ENCODE results near the gene HKDC1.
"Not testable (repeated sequence)": the region's sequence is repeated elsewhere in the genome, so short reads cannot be mapped to it uniquely, and the experiment has no call there.

HKDC1 gene

GRCh38 chr10:69220041-69220451 lies at the start of gene HKDC1:
TSS of gene HKDC1 (plus strand) at chr10:69220332. CDS start at chr10:69220436, 104 bp downstream.
- no peak for DNase-seq (ENCODE audit: low read depth)

GRCh38 chr10:69172241-69172982 lies 47.7 kb upstream of the HKDC1 start:
- no peak for DNase-seq (ENCODE audit: low read depth)

GRCh38 chr10:69175326-69175725 lies 44.8 kb upstream of the HKDC1 start:
- not testable (repeated sequence) for DNase-seq (ENCODE audit: low read depth)

- no peak for DNase-seq (ENCODE audit: low read depth)
These were observed 43.3 kb upstream of the HKDC1 start for GRCh38 chr10:69176823-69177222.

- DNase-seq (ENCODE audit: low read depth): no peak
These were observed 40.9 kb upstream of the HKDC1 start for GRCh38 chr10:69179089-69179742.

- peak; percentile 73 for DNase-seq (ENCODE audit: low read depth)
These were observed 40.2 kb upstream of the HKDC1 start, which contains the start of gene SUPV3L1 for GRCh38 chr10:69179743-69180524. TSS of gene SUPV3L1 (plus strand) at chr10:69180234. CDS start at chr10:69180292, 58 bp downstream.

- no peak for DNase-seq (ENCODE audit: low read depth)
These were observed 39.5 kb upstream of the HKDC1 start for GRCh38 chr10:69180525-69181204.

- no peak for DNase-seq (ENCODE audit: low read depth)
These were observed 38.7 kb upstream of the HKDC1 start for GRCh38 chr10:69181433-69181832.

GRCh38 chr10:69182005-69182404 lies 38.1 kb upstream of the HKDC1 start:
- DNase-seq (ENCODE audit: low read depth): no peak

GRCh38 chr10:69186524-69186923 lies 33.6 kb upstream of the HKDC1 start:
- no peak for DNase-seq (ENCODE audit: low read depth)

GRCh38 chr10:69201045-69201444 lies 19.1 kb upstream of the HKDC1 start:
- no peak for DNase-seq (ENCODE audit: low read depth)

- DNase-seq (ENCODE audit: low read depth): no peak
These were observed 17.8 kb upstream of the HKDC1 start for GRCh38 chr10:69202332-69202731.

GRCh38 chr10:69208761-69209160 lies 11.4 kb upstream of the HKDC1 start:
- DNase-seq (ENCODE audit: low read depth): no peak

- no peak for DNase-seq (ENCODE audit: low read depth)
These were observed 10.2 kb upstream of the HKDC1 start for GRCh38 chr10:69209787-69210484.

- DNase-seq (ENCODE audit: low read depth): no peak
These were observed 9.0 kb upstream of the HKDC1 start for GRCh38 chr10:69211104-69211503.

- no peak for DNase-seq (ENCODE audit: low read depth)
These were observed 8.6 kb upstream of the HKDC1 start for GRCh38 chr10:69211524-69211923.

GRCh38 chr10:69213591-69214311 lies 6.4 kb upstream of the HKDC1 start:
- no peak for DNase-seq (ENCODE audit: low read depth)

- DNase-seq (ENCODE audit: low read depth): no peak
These were observed 5.4 kb upstream of the HKDC1 start for GRCh38 chr10:69214666-69215131.

GRCh38 chr10:69215405-69216171 lies 4.5 kb upstream of the HKDC1 start:
- no peak for DNase-seq (ENCODE audit: low read depth)

- no peak for DNase-seq (ENCODE audit: low read depth)
These were observed 3.5 kb upstream of the HKDC1 start for GRCh38 chr10:69216577-69217118.
